ENCODE results near the gene ANKRD53.
"Not testable (repeated sequence)": the region's sequence is repeated elsewhere in the genome, so short reads cannot be mapped to it uniquely, and the experiment has no call there.

ANKRD53 gene

DNA sequence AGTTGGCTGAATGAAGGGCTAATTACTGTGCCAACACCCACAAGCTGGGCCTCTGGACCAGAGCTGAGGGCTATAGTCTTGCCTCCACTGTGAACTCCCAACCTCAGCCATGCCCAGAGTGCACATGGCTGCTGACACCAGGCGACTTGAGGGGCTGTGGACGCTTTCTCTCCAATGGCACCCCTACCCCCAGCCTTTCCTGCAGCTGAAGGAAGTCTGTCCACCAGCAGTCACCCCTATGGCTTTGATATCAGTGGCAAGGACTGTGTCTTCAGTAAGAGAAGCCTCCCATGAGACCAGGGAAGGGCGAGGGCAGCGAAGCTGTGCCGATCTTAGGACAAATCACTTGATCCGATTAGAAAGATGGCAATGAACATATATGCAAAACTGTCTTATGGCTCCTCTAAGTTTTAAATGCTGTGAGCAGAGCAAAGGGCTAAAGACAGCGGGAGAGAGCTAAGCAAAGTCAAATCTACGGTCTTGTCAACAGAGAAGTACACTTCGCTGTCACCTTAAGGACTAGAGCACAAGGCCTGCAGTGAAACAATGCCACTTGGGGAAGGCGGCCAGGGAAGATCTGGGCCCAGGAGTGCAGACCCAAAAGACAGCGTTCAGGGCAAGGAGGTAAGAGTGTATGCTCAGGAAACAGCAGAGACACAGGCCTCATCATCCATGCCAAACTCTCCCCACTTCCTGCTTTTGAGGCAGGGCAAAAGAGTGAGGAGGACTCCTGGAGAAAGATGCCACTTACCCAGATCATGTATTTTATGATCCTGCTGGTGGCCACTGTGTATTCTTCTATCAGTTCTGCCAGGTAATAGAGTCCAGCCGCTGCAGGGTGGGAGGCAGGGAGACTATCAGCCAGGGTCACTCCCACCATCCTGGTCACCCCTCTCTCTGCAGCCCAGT, 14.8 kb downstream of the ANKRD53 start:
- DNase-seq = no peak

DNA sequence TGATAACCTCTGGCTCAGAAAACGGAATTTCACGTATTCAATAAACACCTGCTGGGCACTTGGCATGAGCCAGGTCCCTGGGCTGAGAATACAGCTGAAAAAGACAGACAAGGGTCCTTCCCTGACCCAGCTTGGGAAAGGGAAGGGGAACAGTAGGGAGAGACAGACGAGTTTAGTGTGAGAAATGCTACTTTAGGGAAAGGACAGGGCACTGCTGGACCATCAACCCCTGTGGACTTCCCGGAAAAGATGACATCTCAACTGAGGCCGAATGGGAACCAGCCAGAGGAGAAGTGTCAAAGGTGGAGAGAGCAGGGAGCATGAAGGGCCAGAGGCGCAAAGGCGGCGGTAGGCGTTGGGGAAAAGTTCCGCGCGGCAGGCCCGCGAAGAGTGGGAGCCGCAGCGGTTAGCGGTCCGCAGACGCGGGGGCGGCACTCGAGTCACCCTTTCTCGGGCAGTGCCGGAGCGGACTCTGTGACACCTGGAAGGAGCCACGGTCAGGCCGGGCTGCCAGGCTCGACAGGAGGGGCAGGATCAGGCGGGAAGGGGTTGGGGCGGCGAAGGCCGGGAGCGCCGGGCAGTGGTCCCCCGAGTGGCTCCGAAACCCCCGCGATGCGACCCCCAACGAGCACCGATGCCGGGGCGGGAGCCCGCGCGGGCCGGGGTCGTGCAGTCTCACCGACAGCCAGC, 15.7 kb downstream of the ANKRD53 start:
- DNase-seq = peak in 1 of 4 experiments; percentile 39

DNA sequence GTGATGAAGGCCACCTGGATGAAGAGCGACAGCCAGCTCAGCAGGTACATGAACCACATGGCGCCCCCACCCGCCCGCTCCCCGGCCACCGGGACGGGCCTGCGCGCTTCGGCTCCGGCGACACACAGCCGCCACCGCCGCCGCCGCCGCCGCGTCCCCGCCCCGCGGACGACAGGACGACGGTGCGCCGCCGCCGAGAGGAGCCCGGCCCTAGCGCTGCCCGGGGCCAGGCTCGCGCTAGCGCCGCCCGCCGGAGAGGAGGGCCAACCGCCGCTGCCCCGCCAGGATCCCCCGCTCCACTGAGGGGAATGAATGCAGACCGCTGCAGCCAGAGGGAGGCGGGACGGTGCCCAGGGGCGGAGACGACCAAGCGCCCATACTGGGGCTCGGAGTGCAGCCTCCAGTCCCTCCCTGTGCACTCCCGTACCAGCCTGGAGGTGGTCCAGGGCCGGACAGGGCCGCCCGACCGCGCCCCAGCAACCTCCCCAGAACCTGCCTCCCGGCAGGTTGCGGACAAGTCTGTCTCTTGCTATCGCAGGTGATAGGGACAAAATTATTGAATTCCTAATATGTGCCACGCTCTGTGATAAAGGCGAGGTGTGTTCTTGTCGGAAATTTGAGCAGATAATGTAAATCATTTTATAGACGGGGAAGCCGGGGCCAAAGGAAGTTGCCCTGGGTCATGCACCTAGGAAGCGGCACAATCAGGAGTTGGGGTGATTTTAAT, 16.4 kb downstream of the ANKRD53 start, which contains the start of gene TEX261:
TEX261 (minus strand) TSS at position 175 of the 727 bp plus-strand sequence; CDS start at position 59, 116 bp downstream.
- peak; percentile 75 to 90 (median 80) for DNase-seq

DNA sequence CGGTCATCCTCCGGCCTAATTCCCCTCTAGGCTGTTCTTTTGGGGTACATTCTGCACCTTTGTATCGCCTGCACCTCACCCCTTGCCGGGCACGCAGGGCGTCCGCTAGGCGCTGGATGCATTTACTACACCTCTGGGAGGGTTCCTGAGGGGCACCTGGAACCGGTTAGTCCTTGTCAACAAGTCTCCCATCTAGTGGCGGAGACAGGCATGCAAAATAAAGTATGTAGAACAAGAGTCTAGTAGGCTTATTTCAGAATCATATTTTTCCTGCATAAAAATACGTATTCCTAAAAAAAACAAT, 16.9 kb downstream of the ANKRD53 start:
- DNase-seq = peak in 1 of 4 experiments; percentile 25

- not testable (repeated sequence) for DNase-seq
These were observed 20.5 kb downstream of the ANKRD53 start for GRCh38 chr2:70998885-70999284.

- no peak for DNase-seq
These were observed 20.9 kb downstream of the ANKRD53 start for GRCh38 chr2:70999362-70999761.

GRCh38 chr2:70999931-71000330, 21.5 kb downstream of the ANKRD53 start:
- not testable (repeated sequence) for DNase-seq

- peak; percentile 52 to 72 (median 60) for DNase-seq
These were observed 22.6 kb downstream of the ANKRD53 start for GRCh38 chr2:71000780-71001591.

- DNase-seq = no peak
These were observed 23.1 kb downstream of the ANKRD53 start for GRCh38 chr2:71001592-71001927.

- DNase-seq = no peak
These were observed 23.6 kb downstream of the ANKRD53 start for GRCh38 chr2:71001981-71002570.

DNA sequence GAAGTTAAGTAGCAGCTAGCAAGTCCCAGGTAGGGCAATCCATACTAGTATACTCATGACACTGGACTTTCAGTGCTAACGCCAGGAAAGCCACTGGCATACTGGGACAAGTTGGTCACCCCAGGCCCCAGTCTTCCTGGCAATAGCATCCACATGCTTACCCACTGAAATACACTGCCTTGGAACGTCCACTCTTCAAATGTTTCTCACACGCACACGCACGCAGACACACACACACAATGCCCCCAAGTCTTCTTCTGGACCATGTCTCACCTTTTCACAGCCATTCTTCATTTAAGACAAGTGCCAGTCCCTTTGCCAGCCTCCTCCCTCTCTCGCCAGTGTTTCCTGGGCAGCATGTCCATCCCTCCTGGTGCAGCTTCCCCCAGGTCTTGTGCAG, 25.0 kb downstream of the ANKRD53 start:
- DNase-seq = no peak

GRCh38 chr2:71003966-71004755, 25.7 kb downstream of the ANKRD53 start:
- DNase-seq = no peak

GRCh38 chr2:71004857-71005256, 26.4 kb downstream of the ANKRD53 start:
- DNase-seq = no peak

DNA sequence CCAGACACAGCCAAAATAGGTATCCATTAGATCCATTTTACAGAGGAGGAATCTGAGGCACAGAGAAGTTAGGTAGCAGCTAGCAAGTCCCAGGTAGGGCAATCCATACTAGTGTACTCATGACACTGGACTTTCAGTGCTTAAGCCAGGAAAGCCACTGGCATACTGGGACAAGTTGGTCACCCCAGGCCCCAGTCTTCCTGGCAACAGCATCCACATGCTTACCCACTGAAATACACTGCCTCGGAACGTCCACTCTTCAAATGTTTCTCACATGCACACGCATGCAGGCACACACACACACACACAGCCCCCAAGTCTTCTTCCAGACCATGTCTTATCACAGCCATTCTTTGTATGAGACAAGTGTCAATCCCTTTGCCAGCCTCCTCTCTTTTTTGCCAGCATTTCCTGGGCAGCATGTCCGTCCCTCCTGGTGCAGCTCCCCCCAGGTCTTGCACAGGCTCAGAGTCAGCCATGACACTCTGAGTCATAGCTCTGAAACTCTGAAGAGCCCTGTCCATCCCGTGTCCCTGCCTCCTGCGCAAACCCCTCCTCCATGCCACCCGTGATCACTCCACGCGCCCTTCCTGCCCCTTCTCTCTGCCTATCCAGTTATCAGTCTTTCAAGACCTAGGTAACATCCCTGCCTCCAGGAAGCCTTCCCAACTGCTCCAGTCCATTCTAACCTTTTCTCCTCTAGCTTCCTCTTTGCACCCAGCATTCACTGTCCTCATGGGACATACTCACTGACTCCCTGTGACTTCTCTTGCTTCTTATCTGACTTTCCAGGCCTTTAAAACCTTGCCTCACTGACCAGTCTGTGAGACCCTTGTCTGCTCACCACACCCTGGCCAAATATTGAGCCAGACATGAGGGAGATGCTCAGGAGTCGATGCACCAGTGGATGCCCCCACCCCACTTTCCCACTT, 27.1 kb downstream of the ANKRD53 start:
- no peak for DNase-seq

GRCh38 chr2:71006323-71006722, 27.9 kb downstream of the ANKRD53 start:
- DNase-seq = no peak

- DNase-seq = no peak
These were observed 28.7 kb downstream of the ANKRD53 start for GRCh38 chr2:71006955-71007799.

GRCh38 chr2:71008342-71008741, 29.9 kb downstream of the ANKRD53 start:
- DNase-seq = no peak

GRCh38 chr2:71011786-71012185, 33.4 kb downstream of the ANKRD53 start:
- DNase-seq = not testable (repeated sequence)

DNA sequence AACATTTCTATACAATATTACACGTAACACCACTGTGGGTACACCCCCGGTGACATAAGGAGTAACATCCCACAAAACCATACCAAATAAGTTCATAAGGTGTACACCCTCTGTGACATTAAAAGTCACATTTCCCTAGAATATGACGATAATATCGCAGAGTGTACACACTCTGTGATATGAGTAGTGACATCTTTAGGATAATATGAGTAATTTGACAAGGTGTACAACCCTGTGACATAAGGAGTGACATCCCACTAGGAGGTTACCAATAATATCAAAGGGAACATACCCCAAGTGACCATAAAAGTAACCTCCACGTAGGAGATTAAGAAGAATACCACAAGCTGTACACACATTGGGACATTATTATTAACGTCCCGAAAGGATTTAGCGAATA, 40.2 kb downstream of the ANKRD53 start:
- no peak for DNase-seq

Data from activated naive CD4-positive, alpha-beta T cell (primary cell).